ENCODE data around the gene PI4K2A.

PI4K2A gene

DNA sequence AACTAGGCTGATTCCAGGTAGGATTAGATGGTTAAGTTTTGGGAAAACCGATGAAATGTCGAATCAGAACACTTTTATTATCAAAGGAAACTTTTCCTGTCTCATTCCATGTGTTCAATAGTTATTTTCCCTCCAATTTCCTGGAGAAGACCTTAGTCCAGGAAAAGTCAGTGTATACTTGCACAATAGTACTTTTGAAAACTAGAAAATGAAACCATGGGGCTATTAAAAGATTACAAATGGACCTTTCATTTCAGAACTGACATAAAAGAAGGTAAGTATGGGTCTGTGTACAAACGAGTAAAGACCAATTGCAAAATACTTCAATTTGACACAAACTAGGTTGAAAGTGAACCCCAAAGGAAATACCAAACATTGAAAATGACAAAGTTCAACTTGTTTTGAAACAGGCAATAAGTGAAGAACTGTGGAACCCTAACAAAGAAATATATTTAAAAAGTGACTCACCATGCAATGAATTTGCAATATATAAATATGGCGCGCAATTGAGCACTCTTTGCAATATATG, 44.5 kb downstream of the PI4K2A start:
- TF ChIP-seq CTCF (IDR thresholded peaks at IDR 0.05; ENCODE audit: low read depth, low read length, missing control alignments) = no peak
- no peak overlapping the region for H3K4me3 ChIP-seq (ENCODE audit: low read depth, low read length)
- no peak for DNase-seq (ENCODE audit: low read depth)

DNA sequence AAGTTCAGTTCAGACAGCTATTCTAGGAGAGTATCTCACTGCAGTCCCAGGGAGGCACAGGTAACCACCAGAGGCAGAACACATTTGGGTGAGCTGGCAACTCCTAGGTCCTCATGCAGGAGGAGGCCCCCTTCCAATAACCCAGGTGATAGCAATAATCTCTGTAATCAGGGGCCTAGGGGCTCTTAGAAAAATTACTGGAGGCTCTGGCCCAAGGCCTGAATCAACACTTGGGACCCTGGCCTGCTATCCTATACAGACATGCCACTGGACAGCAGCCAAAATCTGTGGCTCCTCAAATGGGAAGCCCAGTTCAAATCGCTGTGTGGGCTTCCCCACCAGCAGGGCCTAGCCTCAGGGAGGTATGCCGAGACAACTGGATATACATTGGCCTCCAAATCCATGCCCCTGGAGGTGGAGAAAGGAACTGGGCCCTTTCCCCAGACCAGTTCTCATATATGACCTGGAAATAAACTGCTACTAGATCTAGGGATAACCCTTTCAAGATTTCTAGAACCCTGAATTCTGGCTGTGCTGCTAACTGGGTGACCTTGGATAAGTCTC, 45.0 kb downstream of the PI4K2A start:
- peak; percentile 30 for TF ChIP-seq CTCF (IDR thresholded peaks at IDR 0.05; ENCODE audit: low read depth, low read length, missing control alignments)
- DNase-seq (ENCODE audit: low read depth) = no peak
- H3K4me3 ChIP-seq (ENCODE audit: low read depth, low read length) = no peak overlapping the region

DNA sequence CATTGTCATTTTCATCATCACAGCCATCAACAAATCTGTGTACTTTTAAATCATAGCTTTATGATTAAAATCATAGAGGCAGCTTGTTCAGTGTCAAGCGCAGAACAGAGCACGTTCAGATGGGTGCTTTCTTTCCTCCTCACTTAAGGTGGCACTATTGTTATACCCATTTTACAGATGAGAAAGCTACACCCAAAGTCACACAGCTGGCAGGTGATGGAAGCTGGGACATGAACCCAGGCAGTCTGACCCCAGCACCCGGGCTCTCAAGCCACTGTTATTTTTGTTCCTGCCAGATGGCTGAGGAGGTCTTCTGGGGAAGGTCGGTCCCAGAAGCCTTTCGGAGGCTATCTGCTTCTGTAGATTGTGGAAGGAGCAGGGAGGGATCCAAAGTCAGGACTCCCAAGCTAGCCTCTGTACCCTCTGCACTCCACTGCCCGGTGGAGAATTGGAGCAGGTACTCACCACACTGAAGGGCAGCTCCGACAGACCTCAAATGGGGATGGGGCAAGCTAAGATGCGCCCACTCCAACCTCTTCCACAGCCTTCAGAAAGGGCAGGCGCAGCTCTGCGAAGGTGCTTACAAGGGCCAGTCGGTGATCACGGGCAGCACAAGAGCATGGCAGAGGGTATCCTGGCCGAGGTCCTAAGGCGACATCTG, 46.0 kb downstream of the PI4K2A start:
- DNase-seq (ENCODE audit: low read depth) = no peak

GRCh38 chr10:97686962-97687784, 46.7 kb downstream of the PI4K2A start, which contains the start of gene AVPI1:
TSS of gene AVPI1 (minus strand) at chr10:97687241. CDS start at chr10:97679905, 7,336 bp downstream.
- DNase-seq (ENCODE audit: low read depth) = peak; percentile 69
- peak within 1 kb of the TSS; percentile 68 for H3K4me3 ChIP-seq (ENCODE audit: low read depth, low read length)
- TF ChIP-seq CTCF (IDR thresholded peaks at IDR 0.05; ENCODE audit: low read depth, low read length, missing control alignments) = no peak

More for the DNA sequence above, 46.0 kb downstream of the PI4K2A start:
- TF ChIP-seq CTCF (IDR thresholded peaks at IDR 0.05; ENCODE audit: low read depth, low read length, missing control alignments) = peak; percentile 18
- peak overlapping the region; percentile 68 for H3K4me3 ChIP-seq (ENCODE audit: low read depth, low read length)

DNA sequence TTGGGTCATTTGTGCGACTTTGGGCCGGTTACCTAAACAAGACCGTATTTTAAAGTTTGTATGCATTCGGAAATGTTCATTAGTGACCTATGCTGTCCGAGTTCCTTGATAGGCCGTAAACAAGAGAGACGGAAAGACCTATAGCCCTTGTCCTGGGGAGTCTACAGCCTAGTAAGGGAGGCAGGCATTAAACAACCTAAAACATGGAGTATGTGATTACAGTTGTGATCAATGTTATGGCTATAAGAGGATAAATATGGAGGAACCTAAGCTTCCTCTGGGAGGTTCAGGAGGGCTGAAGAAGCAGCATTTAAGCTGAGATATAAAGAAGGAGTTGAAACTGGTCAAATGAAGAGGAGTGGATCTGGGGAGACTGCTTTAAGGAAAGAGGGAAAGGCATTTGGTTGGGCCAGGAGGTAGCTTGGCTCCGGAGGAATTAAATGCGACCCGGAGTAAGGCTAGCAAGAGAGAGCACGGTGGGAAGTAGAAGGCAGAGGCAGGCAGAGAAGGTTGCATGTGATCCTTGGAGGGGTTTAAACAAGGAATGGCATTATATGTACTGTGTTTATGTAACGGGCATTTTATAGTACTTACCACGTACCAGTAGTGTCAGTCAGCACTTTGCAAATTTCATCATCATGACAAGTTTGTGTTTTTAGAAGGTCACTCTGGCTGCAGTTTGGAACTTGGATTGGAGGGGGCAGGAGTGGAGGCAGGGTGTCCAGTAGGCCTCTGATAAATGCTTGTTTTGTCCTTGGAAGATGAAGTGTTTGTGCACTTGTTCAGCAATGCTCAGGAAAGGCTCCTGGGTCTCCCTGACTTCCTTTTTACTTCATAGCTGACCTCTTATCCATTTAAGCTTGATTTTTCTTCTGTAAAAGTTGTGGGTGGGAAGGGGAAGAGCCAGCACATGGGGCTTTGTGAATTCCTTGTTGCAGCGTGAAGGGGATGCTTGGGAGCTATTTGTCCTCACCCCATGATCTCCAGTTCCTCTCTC, 47.6 kb downstream of the PI4K2A start:
- H3K4me3 ChIP-seq (ENCODE audit: low read depth, low read length) = peak overlapping the region; percentile 68
- TF ChIP-seq CTCF (IDR thresholded peaks at IDR 0.05; ENCODE audit: low read depth, low read length, missing control alignments) = no peak
- DNase-seq (ENCODE audit: low read depth) = no peak

DNA sequence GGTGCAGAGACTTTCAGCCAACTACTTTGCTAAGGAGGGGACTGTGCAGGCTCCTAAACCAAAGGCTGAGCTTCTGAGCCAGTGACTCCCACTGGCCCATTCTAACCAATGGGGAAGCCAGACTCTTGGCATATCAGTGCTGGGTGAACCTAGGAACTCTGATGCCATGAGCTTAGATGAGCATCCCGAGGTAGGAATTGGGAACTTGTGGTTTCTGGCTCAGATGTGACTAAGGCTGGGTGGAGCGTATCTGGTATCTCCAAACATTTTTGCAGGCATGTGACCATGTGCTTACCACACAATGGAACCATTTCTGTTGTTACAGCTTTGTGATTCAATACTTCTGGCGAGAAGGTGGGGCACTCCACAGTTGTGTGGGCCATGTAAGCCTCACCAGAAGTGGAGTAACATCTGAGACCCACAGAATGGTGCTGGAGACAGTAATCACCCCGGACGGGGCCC, 49.1 kb downstream of the PI4K2A start:
- DNase-seq (ENCODE audit: low read depth) = no peak
- TF ChIP-seq CTCF (IDR thresholded peaks at IDR 0.05; ENCODE audit: low read depth, low read length, missing control alignments) = no peak
- H3K4me3 ChIP-seq (ENCODE audit: low read depth, low read length) = no peak overlapping the region

Data from GM12864 (cell line).